Femur (tissue), 1 donor: Measurements from ENCODE around the gene SLIT3.

Source experiments
- DNase-seq: peaks from one replicate; pipeline ENCODE4 v3.0.0-alpha.2; 2017

SLIT3 gene

DNA sequence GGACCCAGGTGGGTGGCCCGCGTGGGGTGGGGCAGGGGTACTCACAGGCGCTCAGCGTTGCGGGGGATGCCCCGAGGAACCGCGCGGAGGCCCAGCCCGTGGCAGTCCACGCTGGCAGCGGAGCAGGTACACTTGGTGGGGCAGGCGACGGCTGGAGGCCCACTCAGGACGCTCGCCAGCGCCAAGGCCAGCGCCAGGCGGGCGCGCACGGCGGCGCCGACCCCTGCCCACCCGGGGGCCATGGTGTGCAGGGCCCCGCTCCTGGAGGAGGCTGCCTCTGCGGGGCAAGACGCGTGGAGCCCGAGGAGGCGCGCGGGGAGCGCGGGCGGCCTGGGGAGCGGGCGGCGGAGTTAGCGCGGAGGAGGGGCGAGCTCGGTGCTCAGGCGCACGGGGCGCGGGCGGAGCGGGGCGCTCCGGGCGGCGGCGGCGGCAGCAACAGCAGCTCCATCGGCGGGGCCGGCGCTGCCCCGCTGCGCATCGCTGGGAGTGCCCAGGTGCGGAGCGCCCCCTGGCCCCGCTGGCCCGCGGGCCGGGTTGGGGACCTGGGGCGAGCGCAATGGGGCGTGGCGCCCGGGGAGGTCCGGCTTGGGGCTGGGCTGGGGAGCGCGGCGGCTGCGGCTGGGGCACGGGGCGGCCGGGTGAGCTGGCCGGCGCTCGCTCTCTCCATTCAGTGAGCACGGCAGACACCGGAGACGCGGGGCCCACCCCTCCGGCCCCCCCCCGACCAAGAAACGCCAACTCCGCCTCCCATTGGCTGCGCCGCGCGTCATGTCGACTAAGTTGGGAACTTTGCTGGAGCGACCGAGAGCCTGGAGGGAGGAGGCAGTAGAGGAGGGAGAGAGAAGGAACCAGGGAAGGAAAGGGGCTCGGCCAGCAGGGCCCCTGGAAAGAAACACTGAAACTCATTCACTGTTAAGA, at the start of gene SLIT3:
Gene SLIT3 (minus strand): TSS at position 672 of the 918 bp plus-strand sequence. CDS start 430 bp downstream, at position 242.
- peak; percentile 93 for DNase-seq

- DNase-seq = no peak
These were observed 49.1 kb upstream of the SLIT3 start for GRCh38 chr5:169350016-169350415.

DNA sequence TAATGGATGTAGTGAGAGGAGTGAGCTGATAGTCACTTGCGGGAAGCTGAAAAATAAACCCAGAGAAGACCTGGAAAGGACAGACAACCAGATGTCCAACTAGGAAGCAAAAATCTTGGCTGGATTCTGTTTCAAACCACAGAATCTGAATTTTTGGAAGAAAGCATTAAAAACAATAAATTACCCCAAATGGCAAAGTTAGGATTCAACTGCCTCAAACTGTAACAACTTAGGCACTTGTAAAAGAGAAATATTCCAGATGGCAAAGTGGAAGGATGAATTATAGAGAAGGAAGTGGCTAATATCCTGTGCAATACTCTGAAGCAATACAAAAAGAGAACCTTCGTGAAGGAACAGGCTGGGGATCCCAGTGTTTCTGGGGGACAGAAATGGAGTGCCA, 46.8 kb upstream of the SLIT3 start:
- DNase-seq = no peak

DNA sequence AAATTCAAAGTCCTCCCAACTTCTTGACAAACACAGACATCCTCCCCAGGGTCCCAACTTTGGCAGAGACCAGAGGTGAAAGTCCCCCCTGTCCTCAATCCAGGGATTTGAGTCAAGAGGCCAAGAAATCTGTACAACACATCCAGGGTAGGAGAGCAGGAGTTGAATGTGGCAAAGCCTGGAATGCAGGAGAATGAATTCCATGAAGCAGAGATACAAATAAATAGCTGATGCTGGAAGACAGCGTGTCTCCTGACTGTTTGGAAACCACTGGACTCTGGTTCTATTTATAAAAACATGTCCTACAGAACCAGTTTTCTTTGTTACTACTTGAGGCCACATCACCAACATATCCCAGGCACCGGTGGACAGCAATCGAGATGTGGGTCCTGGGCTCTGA, 43.7 kb upstream of the SLIT3 start:
- no peak for DNase-seq

- DNase-seq = no peak
These were observed 42.8 kb upstream of the SLIT3 start for GRCh38 chr5:169343766-169344165.

GRCh38 chr5:169341556-169341955, 40.6 kb upstream of the SLIT3 start:
- no peak for DNase-seq

DNA sequence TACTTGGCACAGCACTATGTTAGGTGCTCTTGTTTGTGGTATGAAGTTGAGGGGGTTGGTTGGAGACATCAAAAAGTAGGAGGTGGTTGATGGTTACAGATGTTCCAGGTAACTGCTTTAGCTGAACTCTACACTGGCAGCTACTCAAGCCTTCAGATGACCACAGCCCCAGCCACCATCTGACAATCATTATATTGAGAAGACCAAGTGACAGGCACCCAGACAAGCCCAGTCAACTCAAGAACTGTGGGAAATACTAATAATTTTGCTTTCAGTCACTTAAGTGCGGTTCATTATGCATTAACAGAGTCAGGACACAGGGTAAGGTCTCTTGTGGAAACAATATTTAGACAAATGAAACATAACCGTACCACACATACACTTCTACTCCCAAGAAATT, 38.9 kb upstream of the SLIT3 start:
- DNase-seq = no peak

DNA sequence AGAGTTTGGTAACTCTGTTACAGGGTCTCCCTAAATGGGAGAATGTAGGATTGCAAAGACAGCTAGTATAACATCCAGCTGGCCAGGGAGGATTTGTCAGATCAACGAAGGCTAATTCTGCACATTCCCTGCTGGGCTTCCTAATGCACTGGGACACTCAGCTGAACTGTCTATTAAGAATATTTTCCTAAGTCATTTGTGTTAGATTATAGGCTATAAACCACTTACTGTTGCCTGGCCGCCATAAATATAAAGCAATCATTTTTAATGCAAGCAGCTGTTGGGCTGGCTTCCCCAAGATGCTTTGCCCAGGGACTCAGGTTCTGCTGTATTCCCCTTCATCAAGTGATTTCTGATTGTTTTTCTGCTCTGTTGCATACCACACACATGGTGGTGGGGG, 35.3 kb upstream of the SLIT3 start:
- DNase-seq = no peak

- no peak for DNase-seq
These were observed 34.9 kb upstream of the SLIT3 start for GRCh38 chr5:169335806-169336205.

DNA sequence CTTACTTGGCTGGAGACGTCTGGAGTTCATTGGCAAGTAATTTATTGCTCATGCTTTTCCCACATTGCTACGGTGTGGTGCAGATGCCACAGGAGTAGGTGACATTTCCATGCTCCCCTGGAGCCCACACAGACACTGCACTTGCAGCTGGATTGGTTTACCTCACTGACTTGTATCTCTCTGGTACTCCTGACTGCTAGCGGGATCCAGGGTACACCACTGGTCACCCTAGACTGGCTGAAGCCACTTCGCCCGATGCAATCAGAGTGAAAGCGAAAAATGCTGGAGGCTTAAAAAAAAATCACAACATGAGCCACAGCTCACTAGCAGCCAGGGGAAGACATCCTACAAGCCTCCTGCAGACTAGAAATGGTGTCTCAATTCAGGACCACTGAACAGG, 32.6 kb upstream of the SLIT3 start:
- DNase-seq = no peak

GRCh38 chr5:169331292-169331852, 30.4 kb upstream of the SLIT3 start:
- DNase-seq = no peak

DNA sequence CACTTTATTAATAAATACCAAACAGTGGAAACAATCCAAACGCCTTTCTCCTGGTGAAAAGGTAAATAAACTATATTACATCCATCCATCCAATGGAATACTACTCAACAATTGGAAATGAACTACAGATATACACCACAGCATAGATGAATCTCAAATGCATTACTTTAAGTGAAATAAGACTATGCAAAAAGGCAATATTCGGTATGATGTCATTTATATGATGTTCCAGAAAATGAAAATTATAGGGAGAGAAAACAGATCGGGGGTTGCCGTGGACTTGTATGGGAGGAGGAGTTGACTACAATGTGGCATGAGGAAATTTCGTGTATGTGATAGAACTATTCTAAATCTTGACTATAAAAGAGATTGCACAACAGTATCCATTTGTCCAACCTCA, 27.5 kb upstream of the SLIT3 start:
- no peak for DNase-seq

- no peak for DNase-seq
These were observed 24.3 kb upstream of the SLIT3 start for GRCh38 chr5:169325273-169325672.

- no peak for DNase-seq
These were observed 17.6 kb upstream of the SLIT3 start for GRCh38 chr5:169318556-169318955.

DNA sequence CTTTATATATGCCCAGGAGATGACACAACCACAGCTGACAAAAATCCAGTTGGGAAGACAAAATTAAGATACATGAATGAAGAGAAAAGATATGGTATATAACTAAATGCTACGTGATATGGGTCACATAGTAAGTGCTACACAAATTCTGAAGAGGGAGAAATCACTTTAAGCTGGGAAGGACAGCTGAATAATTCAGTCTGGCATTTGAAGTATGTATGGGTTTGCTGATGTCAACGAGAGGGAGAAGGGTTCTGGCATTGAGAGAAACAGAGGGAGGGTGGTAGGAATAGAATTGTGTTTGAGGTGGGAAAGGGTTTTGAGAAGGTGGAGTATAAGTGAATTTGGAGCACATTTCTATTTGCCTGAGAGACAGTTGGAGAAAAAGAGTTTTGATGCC, 6.7 kb upstream of the SLIT3 start:
- DNase-seq = no peak

DNA sequence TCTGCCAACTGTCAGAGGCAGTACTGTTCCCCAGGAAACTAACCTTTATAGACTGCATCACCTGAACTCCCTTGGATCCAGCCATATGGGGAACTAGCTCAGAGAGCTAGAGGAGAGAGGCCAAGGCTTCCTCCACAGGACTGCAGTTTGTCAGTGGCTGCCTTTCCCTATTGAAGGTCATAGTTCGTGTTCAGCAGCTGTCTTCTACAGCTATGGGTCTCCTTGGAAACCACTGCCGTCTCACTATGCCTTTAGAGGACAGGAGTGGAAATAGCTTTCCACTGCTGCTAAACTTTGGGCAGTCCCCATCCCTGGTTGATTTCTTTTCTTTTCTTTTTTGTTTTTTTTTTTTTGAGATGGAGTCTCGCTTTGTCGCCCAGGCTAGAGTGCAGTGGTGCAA, 4.4 kb upstream of the SLIT3 start:
- DNase-seq = no peak

- DNase-seq = no peak
These were observed 3.2 kb upstream of the SLIT3 start for GRCh38 chr5:169304175-169304574.

- DNase-seq = no peak
These were observed 2.2 kb upstream of the SLIT3 start for GRCh38 chr5:169303119-169303515.

- peak; percentile 89 for DNase-seq
These were observed 1.7 kb upstream of the SLIT3 start for GRCh38 chr5:169302491-169303118.

DNA sequence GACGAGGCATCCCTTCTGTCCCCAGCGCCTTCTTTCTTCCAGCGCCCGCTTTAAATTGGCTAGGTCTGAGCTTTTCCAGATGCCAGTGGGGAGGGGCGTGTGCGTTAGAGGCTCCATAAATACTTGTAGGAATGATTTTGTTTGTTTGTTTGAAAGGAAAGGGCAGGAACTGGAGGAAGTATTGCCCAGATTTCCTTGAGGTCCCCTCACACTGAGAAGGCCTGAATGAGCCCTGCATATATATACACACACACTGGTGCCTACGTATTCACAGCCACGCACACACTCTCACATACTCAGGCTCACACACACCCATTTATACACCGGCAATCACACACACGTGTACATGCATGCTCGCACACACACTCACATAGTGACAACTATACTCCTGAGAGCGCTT, 1.0 kb upstream of the SLIT3 start:
- no peak for DNase-seq

DNA sequence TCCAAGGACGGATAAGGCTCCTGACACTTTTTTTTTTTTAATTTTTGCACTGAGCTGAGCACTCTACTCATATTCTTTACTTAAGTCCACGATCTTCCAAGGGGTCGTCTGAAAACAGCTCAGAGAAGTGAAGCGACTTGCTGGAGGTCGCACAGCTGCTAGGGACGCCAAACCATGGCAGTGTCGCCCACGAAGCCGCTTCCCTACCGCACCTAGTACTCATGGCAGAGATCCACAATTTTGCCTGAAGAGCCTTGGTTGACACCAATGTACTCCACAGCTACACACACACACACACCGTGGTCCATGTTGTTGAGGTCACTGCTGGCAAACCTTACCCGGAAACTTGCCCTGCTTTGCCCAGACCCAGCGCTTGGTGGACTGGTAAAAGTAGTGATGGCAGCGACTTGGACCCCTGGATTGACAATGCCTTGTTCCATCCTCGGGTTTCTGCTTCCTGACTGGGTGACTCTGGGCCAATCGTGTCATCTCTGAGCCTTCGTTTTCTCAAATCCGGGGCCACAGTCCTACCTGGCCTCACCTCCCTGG, 521 bp upstream of the SLIT3 start:
- DNase-seq = peak; percentile 44

- DNase-seq = peak; percentile 59
These were observed 1.1 kb downstream of the SLIT3 start for GRCh38 chr5:169299663-169300467.

DNA sequence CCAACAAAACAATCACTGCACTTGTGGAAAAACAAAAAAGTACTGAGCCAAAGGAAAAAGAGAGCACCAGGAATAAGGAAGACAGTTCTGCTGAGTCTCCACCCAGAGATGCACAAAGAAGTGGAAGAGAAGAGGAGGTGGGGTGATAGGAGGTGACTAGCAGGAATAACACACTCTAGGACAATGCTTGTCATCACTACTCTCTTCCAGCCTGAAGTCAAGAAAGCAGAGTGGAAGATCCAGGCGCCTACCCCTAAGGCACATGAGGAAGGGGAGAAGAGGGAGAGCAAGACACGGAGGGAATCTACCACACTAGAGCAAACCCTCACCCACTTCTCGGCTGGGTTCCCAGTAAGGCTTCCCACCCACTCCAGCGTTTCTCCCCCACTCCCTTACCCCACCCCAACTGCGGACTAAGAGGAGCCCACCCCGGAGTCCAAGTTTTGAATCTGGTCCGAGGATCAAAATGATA, 1.7 kb downstream of the SLIT3 start:
- DNase-seq = peak; percentile 36
